PC-9 (cell line): ENCODE measurements around the gene MIA3.

Source experiments
- CTCF ChIP-seq: fragments of 200-600 bp; sonication (generic); conservative IDR thresholded peaks from 2 replicates; pipeline ENCODE4 v1.6.1; 2017; ENCODE audit warnings: mixed run types, antibody characterized with exemption, mild to moderate bottlenecking, moderate library complexity
- EZH2 ChIP-seq: fragments of 200-600 bp; sonication (generic); IDR thresholded peaks from 2 replicates; pipeline ENCODE4 v1.8.0; 2017; ENCODE audit warnings: antibody characterized with exemption, low read depth

DNA sequence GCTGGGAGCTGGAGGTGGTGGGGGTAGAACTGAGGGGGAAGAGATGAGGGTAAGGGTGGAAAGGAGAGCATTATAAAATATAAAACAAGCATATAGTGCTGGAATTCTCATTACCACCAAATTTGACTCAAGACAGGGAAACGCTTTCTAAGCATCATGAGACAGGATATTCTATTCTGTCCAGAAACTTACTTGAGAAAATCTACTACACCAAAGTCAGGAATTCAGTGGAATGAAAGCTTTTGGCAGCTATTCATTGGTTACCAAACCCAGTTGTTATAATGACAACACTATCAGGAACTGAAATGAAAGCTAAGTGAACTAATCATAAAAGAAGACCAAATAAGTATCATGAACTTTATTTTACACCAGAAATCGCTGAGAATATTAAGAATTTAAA lies 79.9 kb downstream of the MIA3 start:
- TF ChIP-seq CTCF = no peak
- no peak for TF ChIP-seq EZH2
